Smooth muscle cell (in vitro differentiated cells): ENCODE measurements around the gene ALOX15B. TPM values are rescaled to one million over a fixed set of nuclear protein-coding genes. Genes with fewer than 3 reads are reported as not detected.

Experiments
- DNase-seq: peaks from one replicate; lab custom pipeline; 2025; ENCODE audit not compliant: unreplicated experiment; lab: John Stamatoyannopoulos, UW
- H2AFZ ChIP-seq: fragments of 200-600 bp; sonication (generic); 2 replicates; pipeline ENCODE4 v1.6.0; 2016; ENCODE audit warnings: antibody characterized with exemption, low read depth, mild to moderate bottlenecking
- H3F3A ChIP-seq: fragments of 200-600 bp; sonication (generic); 2 replicates; pipeline ENCODE4 v1.6.0; 2017; ENCODE audit warnings: antibody characterized with exemption, low read depth
- H3K27ac ChIP-seq: fragments of 200-600 bp; sonication (generic); 2 replicates; pipeline ENCODE4 v1.5.1; 2016; ENCODE audit warnings: low read depth, mild to moderate bottlenecking
- H3K27me3 ChIP-seq: fragments of 200-600 bp; sonication (generic); 2 replicates; pipeline ENCODE4 v1.6.1; 2016; ENCODE audit warnings: low read depth, mild to moderate bottlenecking
- H3K36me3 ChIP-seq: fragments of 200-600 bp; sonication (generic); 2 replicates; pipeline ENCODE4 v1.5.1; 2016; ENCODE audit warnings: low read depth
- H3K4me1 ChIP-seq: fragments of 200-600 bp; sonication (generic); 2 replicates; pipeline ENCODE4 v1.5.1; 2016; ENCODE audit warnings: low read depth
- H3K4me2 ChIP-seq: fragments of 200-600 bp; sonication (generic); 2 replicates; pipeline ENCODE4 v1.6.0; 2016; ENCODE audit warnings: mild to moderate bottlenecking
- H3K4me3 ChIP-seq: fragments of 200-600 bp; sonication (generic); 2 replicates; pipeline ENCODE4 v1.5.1; 2016; ENCODE audit warnings: mild to moderate bottlenecking
- H3K79me2 ChIP-seq: fragments of 200-600 bp; sonication (generic); 2 replicates; pipeline ENCODE4 v1.6.0; 2016; ENCODE audit warnings: low read depth, mild to moderate bottlenecking
- H3K9ac ChIP-seq: fragments of 200-600 bp; sonication (generic); 2 replicates; pipeline ENCODE4 v1.6.0; 2016; ENCODE audit warnings: low read depth
- H3K9me3 ChIP-seq: fragments of 200-600 bp; sonication (generic); replicated peaks from 2 replicates; pipeline ENCODE4 v1.5.1; 2016; ENCODE audit warnings: low read depth
- H4K20me1 ChIP-seq: fragments of 200-600 bp; sonication (generic); 2 replicates; pipeline ENCODE4 v1.6.0; 2016; ENCODE audit warnings: low read depth
- CTCF ChIP-seq: fragments of 200-600 bp; sonication (generic); IDR thresholded peaks from 2 replicates; pipeline ENCODE4 v1.5.1; 2017; ENCODE audit warnings: borderline replicate concordance, mild to moderate bottlenecking, antibody characterized with exemption; ENCODE audit not compliant: insufficient read depth, poor library complexity, severe bottlenecking
- WGBS: methylation state at CpG from one replicate; pipeline ENCODE4 v1.1.7; 2016; ENCODE audit warnings: low lambda C conversion rate; 5-methylcytosine and 5-hydroxymethylcytosine counted together
- polyA plus RNA-seq: library from polyadenylated mRNA; unstranded; fragments of >200 nt; fragmentation: Nextera tagmentation; extraction: Ambion mirVana; gene quantifications from 2 replicates; pipeline ENCODE4 v1.2.1, GENCODE V29; 2016
- total RNA-seq: library from RNA; depleted of rRNA; stranded (reverse); fragments of >200 nt; gene quantifications from 2 replicates; pipeline ENCODE4 v1.2.3, GENCODE V29; 2014

The ALOX15B gene
- total and polyA plus RNA-seq, 2 experiments from 2014 or later: 0.27 to 0.69 TPM

GRCh38 chr17:8063761-8064534 lies 25.1 kb downstream of the ALOX15B start:
- H3K79me2 ChIP-seq: no peaks in the 10 kb centered on the region
- H3K4me2 ChIP-seq: no peak overlapping the region
- H3K27me3 ChIP-seq: peaks cover 92% of the 10 kb centered on the region
- no peak overlapping the region for H3K9ac ChIP-seq
- no peaks in the 10 kb centered on the region for H3K9me3 ChIP-seq
- no peaks in the 10 kb centered on the region for H3F3A ChIP-seq
- H3K27ac ChIP-seq: no peak overlapping the region
- no peak overlapping the region for H2AFZ ChIP-seq
- no peak overlapping the region for H3K4me3 ChIP-seq
- H3K36me3 ChIP-seq: no peaks in the 10 kb centered on the region
- H4K20me1 ChIP-seq: no peaks in the 10 kb centered on the region
- TF ChIP-seq CTCF: no peak
- WGBS: 19% methylated on average over 7 of the region's 28 CpGs
- no peak for DNase-seq
- H3K4me1 ChIP-seq: peaks cover 6% of the 10 kb centered on the region

GRCh38 chr17:8064561-8065019 lies 25.7 kb downstream of the ALOX15B start:
- H3K36me3 ChIP-seq: no peaks in the 10 kb centered on the region
- 66% methylated on average over 6 of the region's 6 CpGs for WGBS

GRCh38 chr17:8066841-8067775 lies 28.2 kb downstream of the ALOX15B start:
- H4K20me1 ChIP-seq: no peaks in the 10 kb centered on the region
- peaks cover 92% of the 10 kb centered on the region for H3K27me3 ChIP-seq
- no peak for TF ChIP-seq CTCF
- no peaks in the 10 kb centered on the region for H3K9me3 ChIP-seq
- H3K36me3 ChIP-seq: no peaks in the 10 kb centered on the region
- no peak overlapping the region for H2AFZ ChIP-seq
- no peaks in the 10 kb centered on the region for H3K79me2 ChIP-seq
- H3K4me2 ChIP-seq: no peak overlapping the region
- peaks cover 6% of the 10 kb centered on the region for H3K4me1 ChIP-seq
- H3K27ac ChIP-seq: no peak overlapping the region
- no peaks in the 10 kb centered on the region for H3F3A ChIP-seq
- no peak overlapping the region for H3K9ac ChIP-seq
- H3K4me3 ChIP-seq: no peak overlapping the region
- no peak for DNase-seq
- WGBS: 72% methylated on average over 15 of the region's 15 CpGs

More at GRCh38 chr17:8064561-8065019, 25.7 kb downstream of the ALOX15B start:
- H2AFZ ChIP-seq: no peak overlapping the region
- no peaks in the 10 kb centered on the region for H3K9me3 ChIP-seq
- H3K9ac ChIP-seq: no peak overlapping the region
- no peaks in the 10 kb centered on the region for H4K20me1 ChIP-seq
- H3K4me1 ChIP-seq: peaks cover 6% of the 10 kb centered on the region
- H3K27me3 ChIP-seq: peaks cover 92% of the 10 kb centered on the region
- H3K4me3 ChIP-seq: no peak overlapping the region
- H3K27ac ChIP-seq: no peak overlapping the region
- no peaks in the 10 kb centered on the region for H3K79me2 ChIP-seq
- no peak for DNase-seq
- H3K4me2 ChIP-seq: no peak overlapping the region
- no peaks in the 10 kb centered on the region for H3F3A ChIP-seq
- no peak for TF ChIP-seq CTCF
